NCI-H2171 (cell line): ENCODE data around the gene AGXT.

Experiments
- DNase-seq: peaks from one replicate; lab custom pipeline; 2025; lab: John Stamatoyannopoulos, UW

AGXT gene

DNA sequence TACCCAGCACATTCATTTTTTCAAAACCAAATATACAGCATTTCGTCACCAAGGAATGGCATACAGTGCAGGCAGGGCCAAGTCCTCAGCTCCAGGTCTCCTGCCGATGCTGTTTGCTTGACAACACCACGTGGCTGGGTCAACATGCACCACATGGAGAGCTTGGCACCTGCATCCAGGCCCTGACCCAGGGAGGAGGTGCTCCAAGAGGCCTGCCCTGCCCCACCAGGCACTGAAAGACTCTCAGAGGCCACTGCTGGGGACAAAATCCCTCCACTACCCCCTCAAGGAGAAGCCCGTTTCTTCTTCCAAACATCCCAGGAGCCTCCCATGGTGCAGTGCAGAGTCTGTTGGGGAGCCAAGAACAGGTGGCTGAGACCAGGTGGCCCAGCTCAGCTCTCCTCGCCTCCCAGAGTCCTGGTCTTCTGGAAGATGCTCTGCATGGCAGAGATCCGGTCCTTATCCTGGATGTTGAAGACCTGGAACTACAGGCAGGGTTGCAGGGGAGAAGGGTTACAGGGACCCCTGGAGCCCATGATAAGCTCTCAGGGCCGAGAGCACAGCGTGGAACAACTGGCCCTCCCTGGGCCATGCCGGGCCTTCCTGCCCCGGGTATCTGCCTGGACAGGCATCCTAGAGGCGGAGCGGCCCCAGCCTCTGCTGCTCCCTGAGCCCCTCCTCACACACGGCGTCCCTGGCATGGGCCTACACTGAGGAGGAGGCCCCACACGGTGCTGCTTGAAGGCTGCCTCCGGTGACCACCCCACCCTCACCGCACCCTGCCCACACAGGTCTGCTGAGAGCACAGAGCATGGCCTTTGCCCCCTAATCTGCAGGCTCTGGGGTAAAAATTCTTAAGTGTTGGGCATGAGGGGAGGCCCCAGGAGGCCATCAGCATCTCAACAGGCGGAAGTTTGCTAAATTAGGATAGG is 18.3 kb downstream of the AGXT start:
- no peak for DNase-seq

DNA sequence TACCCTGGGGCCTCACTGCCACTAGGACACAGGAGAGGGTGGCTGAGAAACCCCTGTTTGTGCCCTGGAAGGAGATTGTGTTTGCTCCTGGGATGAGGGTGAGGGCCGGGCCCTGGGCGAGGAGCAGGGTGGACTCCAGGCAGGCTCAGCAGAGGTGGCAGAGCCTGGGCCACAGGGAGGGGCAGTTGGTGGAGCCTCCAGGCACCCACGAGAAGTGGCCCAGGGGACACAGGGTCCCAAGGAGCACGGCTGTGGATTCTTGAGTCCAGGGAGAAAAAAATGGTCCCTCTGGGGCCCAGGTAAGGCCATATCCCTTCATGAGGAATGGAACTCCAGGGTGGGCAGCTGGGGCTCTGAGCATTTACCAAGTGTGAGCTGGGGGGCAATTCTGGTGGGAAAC is 19.0 kb downstream of the AGXT start:
- DNase-seq, result no peak

DNA sequence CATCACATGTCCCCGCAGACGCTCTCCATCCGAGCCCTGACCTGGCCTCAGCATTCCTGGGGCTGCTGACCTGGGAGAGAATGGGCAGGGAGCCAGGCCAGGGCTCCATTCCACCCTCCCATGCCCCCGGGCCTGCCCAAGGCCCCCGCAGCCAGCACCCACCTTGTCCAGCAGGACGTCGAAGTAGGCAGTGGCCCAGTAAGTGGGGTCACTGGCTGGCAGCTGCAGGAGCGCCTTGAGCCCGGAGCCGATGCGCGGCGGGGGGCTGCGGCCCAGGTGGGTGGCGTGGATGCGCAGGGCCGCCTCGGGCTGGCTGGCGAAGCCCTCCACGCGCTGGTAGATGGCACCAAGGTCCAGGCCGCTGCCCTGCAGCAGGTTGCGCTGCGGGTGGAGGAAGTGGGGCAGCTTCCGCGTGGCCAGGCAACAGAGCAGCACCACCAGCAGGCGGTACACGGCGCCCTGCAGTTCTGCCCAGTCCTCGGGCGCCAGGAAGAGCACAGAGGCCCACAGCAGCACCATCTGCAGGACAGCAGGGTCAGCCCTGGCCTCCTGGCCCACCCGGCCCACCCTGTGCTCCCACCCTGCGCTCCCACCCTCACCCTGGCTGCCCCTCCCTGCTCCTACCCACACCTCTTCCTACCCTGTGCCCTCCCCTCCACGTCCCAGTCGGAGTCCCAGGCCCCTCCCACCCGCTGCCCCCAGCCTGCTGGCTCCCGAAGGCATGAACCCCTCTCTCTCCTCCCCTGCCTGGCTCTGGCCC is 19.7 kb downstream of the AGXT start:
- DNase-seq, result no peak

DNA sequence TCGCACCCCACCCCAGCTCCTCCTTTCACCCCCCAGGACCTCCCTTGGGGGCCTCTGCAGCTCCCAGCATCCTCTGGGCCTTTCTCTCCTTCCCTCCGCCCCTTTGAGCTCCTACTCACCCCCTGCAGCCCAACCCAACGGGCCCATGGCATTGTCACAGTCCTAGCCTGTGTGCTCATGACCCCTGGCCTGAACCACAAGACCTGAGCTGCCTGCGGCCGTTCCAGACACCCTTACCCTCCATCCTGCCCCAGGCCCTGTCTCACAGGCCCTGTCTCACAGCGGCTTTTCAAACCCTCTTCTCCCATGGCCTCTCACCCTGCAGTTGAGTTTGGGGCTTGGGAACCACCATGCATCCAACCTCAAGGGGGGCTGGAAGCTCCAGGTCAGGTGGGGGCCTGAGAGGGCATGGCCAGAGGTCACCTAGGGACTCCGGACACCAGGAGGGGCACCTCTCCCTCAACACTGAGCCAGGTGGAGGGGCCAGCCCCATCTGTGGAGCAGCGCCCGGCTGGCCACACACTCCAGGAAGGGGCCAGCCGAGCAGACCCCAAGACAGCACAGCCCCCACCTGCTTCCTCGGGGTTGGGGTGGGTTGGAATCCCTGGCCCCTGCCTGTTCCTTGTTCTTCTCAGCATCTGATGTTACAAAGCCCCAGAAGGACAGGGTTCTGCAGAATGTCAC is 20.4 kb downstream of the AGXT start:
- DNase-seq, result no peak

DNA sequence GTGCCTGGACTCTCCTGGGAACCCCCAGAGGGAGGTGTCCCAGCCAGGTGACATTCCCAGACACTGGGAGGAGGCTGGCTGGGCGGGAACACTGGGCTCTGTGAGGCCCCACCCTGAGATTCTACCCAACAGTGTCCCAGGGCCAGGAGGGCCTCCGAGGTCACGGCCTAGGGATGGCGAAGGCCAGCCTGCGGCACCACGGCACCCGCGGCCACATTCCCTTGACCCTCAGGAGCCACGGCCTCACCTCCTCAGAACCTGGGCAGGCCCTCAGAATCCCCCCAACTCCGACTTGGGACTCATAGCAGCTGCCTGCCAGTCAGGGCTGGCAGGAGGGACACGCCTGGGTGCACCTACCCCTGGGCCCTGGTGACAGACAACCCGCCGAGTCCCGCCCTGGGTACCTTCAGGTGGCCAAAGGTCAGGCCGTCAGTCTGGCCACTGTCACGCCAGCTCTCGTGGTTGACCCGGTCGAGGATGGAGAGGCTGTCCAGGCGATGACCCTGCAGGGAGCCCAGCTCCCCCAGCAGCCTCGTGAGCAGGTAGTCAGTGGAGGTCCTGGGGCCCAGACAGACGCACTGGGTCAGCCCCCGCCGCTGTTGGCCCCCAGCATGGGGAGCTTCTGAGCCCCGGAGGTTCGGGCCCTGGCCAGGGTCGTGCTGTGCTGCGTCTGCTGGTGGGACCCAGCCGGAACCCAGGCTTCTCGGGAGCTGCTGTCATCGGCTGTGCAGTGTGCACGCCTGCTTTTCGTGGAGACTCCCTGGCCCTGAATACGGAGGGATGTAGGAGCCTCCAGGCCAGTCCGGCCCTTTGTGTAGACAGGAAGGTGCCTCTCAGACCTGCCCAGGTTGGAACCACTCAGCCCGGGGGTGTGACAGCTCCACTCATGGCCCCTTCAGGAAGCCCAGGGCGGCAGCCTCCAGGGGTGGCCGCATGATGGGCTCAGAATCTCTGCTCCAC is 21.3 kb downstream of the AGXT start:
- DNase-seq, result no peak

DNA sequence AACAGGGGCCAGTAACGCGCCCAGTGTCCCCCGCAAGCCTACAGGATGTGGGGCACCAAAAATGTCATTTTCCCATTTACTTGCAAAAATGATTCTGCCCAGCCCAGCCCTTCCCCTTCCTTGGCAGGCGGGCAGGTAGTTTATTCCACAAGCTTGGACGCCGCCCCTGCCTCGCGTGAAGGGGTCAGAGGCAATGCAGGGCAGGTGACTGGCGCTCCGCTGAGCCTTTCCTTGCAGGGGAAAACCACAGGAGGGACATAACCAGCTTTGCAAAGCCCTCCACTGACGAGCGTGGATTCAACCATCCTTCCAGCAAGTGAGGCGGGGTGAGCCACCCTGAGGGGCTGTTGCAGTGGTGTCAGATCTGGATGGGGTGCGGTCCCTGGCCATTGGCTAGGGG is 22.1 kb downstream of the AGXT start:
- DNase-seq, result no peak

DNA sequence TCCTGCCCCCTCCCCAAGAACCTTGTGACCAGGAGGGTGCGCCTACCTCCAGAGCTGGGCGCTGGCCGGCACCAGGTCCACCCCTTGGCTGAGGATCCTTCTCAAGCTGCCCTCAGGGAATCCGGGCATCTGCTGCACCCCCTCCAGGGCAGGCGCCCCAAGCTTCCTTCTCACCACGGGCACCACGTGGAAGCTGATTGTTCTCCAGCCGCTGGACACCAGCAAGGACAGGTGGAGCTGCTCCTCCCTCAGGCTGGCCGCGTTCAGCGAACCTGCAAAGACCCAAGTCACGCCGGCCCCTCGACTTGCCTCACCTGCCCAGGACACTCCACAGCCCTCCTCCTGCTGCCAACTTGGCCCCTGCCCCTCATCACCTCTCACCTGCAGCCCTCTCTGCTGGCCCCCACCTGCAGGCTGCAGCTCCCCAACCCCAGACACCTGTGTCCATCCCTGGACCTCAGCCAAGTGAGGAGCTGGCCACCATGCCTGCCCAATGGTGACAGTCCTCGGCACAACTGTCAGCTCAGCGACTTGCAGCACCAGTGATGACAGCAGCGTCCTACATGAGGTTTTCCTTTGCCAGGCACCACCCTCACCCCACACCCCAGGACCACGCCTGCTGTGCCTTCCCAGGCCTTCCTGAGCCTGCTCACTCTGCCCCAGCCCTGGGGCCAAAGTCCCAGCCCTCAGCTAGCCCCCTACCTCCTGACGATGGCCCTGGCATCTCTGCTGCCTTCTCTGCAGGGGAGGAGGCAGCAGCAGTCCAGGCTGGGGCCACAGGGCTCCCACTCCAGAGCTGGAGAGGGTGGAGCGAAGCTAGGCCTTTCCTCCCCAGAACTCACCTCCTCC is 23.1 kb downstream of the AGXT start:
- no peak for DNase-seq

DNA sequence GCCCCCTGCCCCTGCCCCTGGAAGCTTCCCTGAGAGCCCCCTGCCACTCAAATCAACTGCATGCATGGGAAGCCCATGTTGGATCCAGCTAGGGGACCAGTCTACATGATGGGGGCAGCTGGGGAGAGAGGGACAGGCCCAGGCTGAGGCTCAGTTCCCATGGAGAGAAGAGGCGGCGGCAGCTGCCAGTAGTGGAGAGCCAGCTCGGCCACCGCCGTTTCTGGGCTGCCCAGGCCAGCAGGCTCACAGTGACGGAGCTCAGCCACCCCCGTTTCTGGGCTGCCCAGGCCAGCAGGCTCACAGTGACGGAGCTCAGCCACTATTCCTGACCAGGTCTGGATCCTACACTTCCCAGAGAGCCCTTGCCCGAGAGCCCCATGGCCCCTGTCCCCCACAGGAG is 23.7 kb downstream of the AGXT start:
- DNase-seq, result no peak

DNA sequence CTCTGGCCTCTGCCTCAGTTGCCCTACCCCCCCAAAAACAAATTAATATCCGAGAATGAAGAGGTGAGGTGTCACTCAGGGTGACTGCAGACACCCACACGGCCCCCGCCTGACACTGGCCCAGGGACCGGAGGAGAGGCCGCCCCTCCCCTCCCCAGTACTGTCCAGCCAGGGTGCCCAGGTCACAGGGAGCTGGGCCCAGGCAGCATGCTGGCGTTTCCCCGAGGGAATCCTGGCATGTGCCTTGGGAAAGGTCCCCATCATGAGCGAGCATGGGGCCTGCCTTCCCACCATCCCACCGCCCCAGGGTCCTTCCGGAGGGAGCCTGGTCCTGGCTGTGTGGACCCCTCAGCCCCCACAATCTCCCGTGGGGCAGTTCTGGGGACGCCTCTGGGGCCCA is 24.3 kb downstream of the AGXT start:
- DNase-seq, result no peak

DNA sequence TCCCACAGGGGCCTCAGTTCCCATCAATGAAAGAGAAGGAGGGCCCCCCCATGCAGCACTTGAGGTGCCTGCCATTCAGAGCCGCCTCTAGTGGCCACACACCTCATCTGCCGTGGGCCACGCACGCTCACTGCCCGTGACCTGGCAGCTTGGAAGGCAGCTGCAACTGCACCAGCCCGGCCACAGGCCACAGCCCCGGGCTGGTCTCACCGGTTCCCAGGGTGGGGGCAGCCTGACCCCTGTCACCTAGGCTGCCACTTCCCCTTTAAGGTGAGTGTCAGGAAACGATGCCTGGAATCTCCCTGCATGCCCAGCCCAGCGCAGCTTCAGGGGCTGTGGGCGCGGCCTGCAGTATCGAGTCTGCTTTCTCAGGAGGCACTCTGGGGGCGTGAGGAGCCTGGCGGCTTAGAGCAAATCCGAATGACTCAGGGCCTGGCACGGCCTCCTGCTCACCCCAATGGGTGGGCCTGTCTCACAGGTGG is 24.8 kb downstream of the AGXT start:
- DNase-seq, result no peak

DNA sequence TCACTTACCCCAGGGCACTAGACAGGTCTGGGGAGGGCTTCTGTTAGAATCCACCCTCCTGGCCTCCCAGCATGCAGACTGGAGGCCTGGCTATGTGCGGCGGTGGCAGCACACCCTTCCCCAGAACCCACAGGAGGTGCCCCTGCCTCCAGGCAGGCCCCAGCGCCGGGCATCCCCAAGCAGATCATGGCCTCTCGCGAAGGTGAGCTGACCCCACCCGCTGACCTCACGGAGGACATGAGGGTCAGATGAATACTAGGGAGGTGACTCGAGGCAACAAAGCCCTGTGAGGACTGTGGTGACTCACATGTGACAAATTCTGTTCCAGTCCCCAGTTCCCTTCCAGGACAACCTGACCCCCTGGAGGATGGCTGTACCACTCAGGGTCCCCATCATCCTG is 25.4 kb downstream of the AGXT start:
- DNase-seq, result no peak

DNA sequence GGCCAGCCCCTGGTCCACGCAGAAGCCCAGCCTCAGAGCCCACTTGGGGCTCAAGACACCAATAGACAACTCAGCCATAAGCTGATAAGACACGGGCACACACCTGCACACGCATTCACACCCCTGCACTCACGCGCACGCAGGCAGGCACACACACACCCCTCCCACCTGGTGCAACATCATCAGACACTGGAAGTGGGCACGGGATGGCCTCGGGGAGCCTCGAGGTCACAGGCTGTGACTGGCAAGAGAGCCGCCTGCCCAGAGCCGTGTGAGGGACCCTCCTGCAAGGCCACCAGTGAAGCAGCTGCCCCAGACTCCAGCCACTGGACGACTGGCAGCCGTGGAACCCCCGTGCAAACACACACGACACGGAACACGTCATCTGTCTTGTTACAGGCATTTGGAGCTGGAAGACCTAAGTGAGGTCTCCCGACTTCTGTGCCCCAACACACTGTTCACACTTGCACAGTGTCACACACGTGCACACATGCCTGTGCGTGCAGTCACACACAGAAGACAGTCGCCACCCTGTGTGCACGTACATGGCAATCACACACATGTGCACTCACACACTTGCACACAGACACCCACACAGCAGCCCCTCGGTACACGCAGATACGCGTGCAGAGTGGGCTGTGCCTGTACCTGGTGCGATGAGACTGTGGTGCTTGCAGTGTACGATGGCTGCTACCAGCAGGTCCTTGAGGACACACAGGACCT is 26.4 kb downstream of the AGXT start:
- DNase-seq, result no peak

DNA sequence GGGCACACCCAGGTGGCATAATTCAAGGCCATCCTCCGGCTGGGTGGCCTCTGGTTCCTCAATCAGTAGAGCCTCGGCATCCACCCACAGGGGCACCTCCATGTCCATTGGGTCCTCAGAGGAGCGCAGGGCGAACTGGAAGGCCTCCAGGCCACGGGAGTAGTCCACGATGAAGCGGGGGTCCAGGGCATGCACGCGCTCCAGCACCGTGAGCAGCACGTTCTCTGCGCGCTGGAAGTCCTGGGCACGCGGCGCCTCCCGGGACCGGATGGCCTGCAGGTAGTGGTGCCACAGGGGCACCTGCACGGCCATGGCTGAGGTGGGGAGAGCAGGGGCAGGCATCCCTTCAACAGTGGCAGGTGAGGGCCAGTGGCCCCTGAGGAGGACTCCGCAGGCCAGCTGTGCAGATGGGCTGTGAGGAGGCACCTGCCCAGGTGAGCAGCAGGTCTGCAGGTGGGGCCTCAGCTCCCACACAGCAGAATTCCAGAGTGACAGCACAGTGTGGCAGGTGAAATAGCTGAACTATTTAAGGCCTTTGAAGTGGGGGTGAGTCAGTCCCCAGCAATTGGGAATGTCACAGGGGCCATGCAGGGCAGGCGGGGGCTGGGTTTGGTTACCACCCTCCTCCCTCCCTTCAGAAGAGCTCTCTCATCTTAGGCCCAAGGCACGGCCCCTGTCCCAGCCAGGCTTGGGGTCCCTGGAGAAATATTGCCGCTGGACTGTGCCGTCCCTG is 27.2 kb downstream of the AGXT start, which contains the start of gene MAB21L4:
MAB21L4 (minus strand) TSS at position 501 of the 733 bp plus-strand sequence; CDS start at position 342, 159 bp downstream.
- DNase-seq, result no peak

DNA sequence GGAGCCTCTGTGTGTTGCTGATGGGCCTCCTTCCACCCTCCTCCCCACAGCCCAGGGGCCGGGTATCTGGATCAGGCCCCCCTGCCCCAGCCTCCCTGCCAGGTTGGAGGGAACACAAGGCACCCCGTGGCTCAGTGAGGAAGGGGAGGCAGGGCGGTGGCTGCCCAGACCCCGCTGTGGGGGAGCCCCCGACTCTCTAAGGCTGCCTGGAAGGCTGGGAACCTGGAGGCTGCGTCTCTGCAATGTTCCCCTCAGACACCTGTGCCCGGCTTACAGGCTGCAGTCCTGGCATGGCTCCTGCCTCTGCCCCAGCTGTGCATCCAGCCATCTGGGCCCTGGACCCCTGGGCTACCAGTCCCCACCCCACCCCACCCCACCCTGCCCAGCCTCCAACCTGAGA is 27.8 kb downstream of the AGXT start:
- no peak for DNase-seq

DNA sequence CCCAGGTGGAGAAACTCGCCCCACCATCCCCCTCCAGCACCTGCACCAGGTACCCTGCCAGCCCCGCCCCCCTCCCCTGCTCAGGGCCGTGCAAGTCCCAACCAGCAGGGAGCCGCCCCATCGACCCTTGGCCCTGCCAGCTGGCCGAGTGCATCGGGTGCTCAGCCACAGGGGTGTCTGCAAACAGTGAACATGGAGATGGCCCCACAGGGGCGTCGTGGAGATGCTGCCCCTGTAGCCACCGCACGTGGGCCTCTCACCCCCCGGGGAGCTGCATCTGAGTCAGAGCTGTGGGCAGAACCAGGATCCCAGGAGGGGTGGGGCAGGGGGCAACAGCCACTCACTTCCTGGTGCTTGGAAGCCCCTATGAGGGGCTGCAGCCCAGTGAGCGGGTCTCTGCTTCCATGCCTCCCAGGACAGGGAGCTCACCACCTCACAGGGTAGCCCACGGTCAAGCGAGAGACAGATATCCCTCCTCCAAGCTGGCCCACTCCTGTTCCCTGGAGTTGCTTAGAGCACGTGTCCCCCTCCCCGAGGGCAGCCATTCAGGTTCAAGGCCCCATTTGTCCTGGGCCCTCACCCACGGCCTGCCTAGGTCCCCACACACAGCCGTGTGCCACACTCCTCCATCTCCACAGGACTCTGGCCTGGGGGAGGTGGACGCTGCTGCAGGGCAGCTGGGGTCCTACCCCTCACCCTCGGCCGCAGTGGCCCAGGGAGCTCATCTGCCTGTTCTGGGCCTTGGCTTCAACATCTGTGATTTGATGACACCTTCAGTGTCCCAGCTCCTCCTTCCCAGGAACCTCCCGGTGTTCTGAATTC is 28.5 kb downstream of the AGXT start:
- no peak for DNase-seq

DNA sequence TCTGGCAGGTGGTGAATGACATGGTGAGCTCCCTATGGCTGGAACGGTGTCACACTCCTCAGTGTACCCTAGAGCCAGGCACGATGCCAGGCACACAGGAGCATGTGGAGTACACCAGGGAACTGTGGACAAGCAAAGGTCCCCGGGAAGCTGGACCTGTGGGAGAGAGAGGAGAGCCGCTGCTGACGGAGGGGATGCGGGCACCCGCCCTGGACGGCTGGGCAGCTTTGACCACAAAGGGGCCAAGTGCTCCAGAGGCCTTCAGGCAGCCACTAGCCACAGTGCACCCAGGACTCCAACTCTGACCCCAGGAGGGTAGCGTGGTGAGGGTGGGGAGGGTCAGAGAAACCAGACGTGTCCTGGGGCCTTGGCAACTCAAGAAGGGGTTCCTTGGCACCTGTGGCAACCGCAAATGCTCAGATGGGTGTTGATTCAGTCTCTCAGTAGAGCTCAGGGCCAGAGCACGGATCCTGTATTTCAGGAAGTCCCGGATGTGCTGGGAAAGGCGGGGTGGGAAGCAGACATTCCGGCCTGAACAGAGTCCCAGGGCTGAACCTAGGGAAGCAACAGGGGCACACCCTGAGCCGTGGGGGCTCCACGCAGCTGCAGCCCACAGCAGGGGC is 29.6 kb downstream of the AGXT start:
- no peak for DNase-seq

DNA sequence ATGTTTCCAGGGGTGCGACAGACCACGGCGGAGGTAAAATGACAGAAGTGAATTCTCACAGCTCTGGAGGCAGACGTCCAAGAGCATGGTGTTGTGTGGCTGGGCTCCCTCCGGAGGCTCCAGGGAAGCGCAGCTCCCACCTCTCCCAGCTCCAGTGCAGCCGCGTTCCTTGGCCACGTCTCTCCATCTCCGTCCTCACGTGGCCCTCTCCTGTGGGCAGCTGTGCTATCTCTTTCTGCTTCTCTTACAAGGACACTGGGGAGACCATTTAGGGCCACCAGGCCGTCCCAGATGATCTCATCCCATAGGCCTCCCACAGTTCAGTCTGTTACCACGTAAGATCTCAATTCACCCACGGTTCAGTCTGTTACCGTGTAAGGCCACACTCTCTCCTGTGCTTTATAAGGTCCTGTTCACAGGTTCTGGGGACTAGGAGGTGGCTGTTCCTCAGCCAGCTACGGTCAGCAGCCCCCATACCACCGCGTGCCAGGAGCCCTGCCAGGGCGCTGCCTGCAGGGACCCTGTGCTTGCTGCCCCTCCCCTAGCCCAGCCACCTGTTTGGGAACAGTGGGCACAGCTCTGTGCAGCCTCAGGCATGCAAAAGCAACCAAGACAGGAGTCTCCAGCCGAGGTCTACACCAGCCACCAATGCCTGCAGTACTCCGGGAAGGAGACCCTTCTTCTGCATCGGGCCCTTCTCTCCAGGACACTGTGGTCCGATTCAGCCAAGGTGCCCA is 30.3 kb downstream of the AGXT start:
- no peak for DNase-seq
